HL-60 (cell line): Measurements from ENCODE around the gene WWC1.

Source experiments
- GABPA ChIP-seq: IDR thresholded peaks from 2 replicates; pipeline ENCODE4 v1.6.1; 2012; ENCODE audit warnings: low read depth
- POLR2AphosphoS5 ChIP-seq: IDR thresholded peaks from 2 replicates; pipeline ENCODE4 v1.6.1; 2012; ENCODE audit warnings: low read depth
- SPI1 ChIP-seq: IDR thresholded peaks from 2 replicates; pipeline ENCODE4 v1.6.1; 2012; ENCODE audit warnings: low read depth, mild to moderate bottlenecking, borderline replicate concordance
- TF ChIP-seq, protein P1 (sequence below): IDR thresholded peaks from one replicate; pipeline ENCODE4 v1.5.1; 2011; ENCODE audit warnings: low read length, control low read depth, inconsistent platforms; ENCODE audit not compliant: insufficient read depth
- TF ChIP-seq, protein P2 (sequence below): IDR thresholded peaks from 2 replicates; pipeline ENCODE4 v1.6.1; 2012; ENCODE audit warnings: low read depth; ENCODE audit not compliant: insufficient replicate concordance

DNA sequence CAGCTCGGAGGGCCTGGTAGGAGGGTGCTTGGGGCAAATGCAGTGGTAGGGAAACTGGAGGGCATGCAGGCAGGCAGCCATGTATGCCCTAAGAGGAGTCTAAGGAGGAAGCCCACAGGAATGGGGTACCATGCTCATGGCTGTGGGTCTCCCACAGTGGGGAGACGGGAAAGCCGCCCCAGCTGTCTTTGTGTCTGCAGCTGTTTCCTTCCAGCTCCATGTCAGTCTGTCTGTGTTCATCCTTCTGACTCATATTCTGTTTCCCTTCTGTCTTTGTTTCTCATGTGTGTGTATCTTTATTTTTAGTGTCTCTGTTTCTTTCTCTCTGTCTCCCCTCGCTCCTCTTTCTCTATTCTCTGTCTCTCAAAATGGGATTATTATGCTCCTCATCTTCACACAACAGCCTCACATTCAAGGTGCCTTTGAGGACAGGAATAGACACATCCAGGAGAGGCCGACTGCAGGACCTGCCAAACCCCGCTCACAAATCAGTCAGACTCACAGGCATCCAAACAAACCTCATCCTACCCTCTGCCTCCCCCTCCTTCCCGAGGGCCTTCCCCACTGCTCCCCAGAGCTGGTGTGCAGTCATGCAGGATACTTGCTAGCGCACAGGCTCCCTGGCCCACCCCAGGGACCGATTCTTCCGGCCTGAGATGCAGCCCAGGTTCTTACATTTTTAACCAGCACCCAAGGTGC lies 126.4 kb downstream of the WWC1 start:
- TF ChIP-seq, protein P1, sequence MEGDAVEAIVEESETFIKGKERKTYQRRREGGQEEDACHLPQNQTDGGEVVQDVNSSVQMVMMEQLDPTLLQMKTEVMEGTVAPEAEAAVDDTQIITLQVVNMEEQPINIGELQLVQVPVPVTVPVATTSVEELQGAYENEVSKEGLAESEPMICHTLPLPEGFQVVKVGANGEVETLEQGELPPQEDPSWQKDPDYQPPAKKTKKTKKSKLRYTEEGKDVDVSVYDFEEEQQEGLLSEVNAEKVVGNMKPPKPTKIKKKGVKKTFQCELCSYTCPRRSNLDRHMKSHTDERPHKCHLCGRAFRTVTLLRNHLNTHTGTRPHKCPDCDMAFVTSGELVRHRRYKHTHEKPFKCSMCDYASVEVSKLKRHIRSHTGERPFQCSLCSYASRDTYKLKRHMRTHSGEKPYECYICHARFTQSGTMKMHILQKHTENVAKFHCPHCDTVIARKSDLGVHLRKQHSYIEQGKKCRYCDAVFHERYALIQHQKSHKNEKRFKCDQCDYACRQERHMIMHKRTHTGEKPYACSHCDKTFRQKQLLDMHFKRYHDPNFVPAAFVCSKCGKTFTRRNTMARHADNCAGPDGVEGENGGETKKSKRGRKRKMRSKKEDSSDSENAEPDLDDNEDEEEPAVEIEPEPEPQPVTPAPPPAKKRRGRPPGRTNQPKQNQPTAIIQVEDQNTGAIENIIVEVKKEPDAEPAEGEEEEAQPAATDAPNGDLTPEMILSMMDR = no peak
- TF ChIP-seq POLR2AphosphoS5 (no peak), SPI1 (no peak), GABPA (no peak)
- TF ChIP-seq, protein P2, sequence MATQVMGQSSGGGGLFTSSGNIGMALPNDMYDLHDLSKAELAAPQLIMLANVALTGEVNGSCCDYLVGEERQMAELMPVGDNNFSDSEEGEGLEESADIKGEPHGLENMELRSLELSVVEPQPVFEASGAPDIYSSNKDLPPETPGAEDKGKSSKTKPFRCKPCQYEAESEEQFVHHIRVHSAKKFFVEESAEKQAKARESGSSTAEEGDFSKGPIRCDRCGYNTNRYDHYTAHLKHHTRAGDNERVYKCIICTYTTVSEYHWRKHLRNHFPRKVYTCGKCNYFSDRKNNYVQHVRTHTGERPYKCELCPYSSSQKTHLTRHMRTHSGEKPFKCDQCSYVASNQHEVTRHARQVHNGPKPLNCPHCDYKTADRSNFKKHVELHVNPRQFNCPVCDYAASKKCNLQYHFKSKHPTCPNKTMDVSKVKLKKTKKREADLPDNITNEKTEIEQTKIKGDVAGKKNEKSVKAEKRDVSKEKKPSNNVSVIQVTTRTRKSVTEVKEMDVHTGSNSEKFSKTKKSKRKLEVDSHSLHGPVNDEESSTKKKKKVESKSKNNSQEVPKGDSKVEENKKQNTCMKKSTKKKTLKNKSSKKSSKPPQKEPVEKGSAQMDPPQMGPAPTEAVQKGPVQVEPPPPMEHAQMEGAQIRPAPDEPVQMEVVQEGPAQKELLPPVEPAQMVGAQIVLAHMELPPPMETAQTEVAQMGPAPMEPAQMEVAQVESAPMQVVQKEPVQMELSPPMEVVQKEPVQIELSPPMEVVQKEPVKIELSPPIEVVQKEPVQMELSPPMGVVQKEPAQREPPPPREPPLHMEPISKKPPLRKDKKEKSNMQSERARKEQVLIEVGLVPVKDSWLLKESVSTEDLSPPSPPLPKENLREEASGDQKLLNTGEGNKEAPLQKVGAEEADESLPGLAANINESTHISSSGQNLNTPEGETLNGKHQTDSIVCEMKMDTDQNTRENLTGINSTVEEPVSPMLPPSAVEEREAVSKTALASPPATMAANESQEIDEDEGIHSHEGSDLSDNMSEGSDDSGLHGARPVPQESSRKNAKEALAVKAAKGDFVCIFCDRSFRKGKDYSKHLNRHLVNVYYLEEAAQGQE = no peak
